HepG2 (cell line): ENCODE results near the gene TMX3. TPM values are rescaled to one million over a fixed set of nuclear protein-coding genes. Genes with fewer than 3 reads are reported as not detected.
A peak's percentile ranks its signal among the peaks of the same experiment; 100 is the strongest.

Experiments used
- ATM ChIP-seq: fragments of 450-650 bp; IDR thresholded peaks from 2 replicates; pipeline ENCODE4 v1.7.1; 2017; ENCODE audit warnings: mild to moderate bottlenecking, borderline replicate concordance
- ATRX ChIP-seq: sonication (generic); formaldehyde crosslinking; IDR thresholded peaks from 2 replicates; pipeline ENCODE4 v1.4.0; 2020; ENCODE audit warnings: missing genetic modification reagents, borderline replicate concordance
- CBX1 ChIP-seq: IDR thresholded peaks from one replicate; pipeline ENCODE4 v1.6.1; 2016; ENCODE audit warnings: antibody characterized with exemption, low read depth
- DNMT3B ChIP-seq: conservative IDR thresholded peaks from 2 replicates; pipeline ENCODE4 v1.6.1; 2016; ENCODE audit warnings: missing biosample characterization, control low read depth
- HOXD1 ChIP-seq: sonication (generic); formaldehyde crosslinking; IDR thresholded peaks from 2 replicates; pipeline ENCODE4 v1.5.0; 2020; ENCODE audit warnings: missing genetic modification reagents
- IKZF1 ChIP-seq: fragments of 450-650 bp; IDR thresholded peaks from 2 replicates; pipeline ENCODE4 v1.7.1; 2016
- KLF9 ChIP-seq: IDR thresholded peaks from 2 replicates; pipeline ENCODE4 v1.6.1; 2016; ENCODE audit warnings: low read depth
- NRL ChIP-seq: sonication (generic); formaldehyde crosslinking; IDR thresholded peaks from 2 replicates; pipeline ENCODE4 v1.5.0; 2020; ENCODE audit warnings: missing genetic modification reagents, mild to moderate bottlenecking, moderate library complexity, borderline replicate concordance
- PRPF4 ChIP-seq: fragments of 200-400 bp; formaldehyde crosslinking; IDR thresholded peaks from 2 replicates; pipeline ENCODE4 v1.6.1; 2016; ENCODE audit warnings: low read length, low read depth; ENCODE audit not compliant: poor library complexity, severe bottlenecking
- RBAK ChIP-seq: sonication (generic); formaldehyde crosslinking; IDR thresholded peaks from 2 replicates; pipeline ENCODE4 v1.5.1; 2020; ENCODE audit warnings: mild to moderate bottlenecking, missing genetic modification reagents
- SMYD3 ChIP-seq: sonication (generic); formaldehyde crosslinking; IDR thresholded peaks from 2 replicates; pipeline ENCODE4 v1.8.1; 2023; ENCODE audit warnings: mild to moderate bottlenecking, missing genetic modification reagents
- SSRP1 ChIP-seq: IDR thresholded peaks from 2 replicates; pipeline ENCODE4 v1.6.1; 2016; ENCODE audit warnings: control low read depth
- TAF15 ChIP-seq: fragments of 200-400 bp; formaldehyde crosslinking; IDR thresholded peaks from one replicate; pipeline ENCODE4 v1.6.1; 2018; ENCODE audit warnings: mild to moderate bottlenecking, low read depth, low read length; ENCODE audit not compliant: poor library complexity, severe bottlenecking
- THYN1 ChIP-seq: sonication (generic); formaldehyde crosslinking; IDR thresholded peaks from 2 replicates; pipeline ENCODE4 v1.8.1; 2023; ENCODE audit warnings: low read depth, mild to moderate bottlenecking, moderate library complexity, missing genetic modification reagents, borderline replicate concordance
- ZNF12 ChIP-seq: sonication (generic); formaldehyde crosslinking; IDR thresholded peaks from 2 replicates; pipeline ENCODE4 v1.5.0; 2020; ENCODE audit warnings: missing genetic modification reagents
- ZNF207 ChIP-seq: fragments of 450-650 bp; IDR thresholded peaks from 2 replicates; pipeline ENCODE4 v1.6.1; 2016; ENCODE audit warnings: antibody characterized with exemption, borderline replicate concordance
- ZNF337 ChIP-seq: sonication (generic); formaldehyde crosslinking; IDR thresholded peaks from 2 replicates; pipeline ENCODE4 v1.5.1; 2020; ENCODE audit warnings: missing genetic modification reagents, low read depth, mild to moderate bottlenecking, borderline replicate concordance
- ZNF468 ChIP-seq: sonication (generic); formaldehyde crosslinking; IDR thresholded peaks from 2 replicates; pipeline ENCODE4 v1.8.0; 2022; ENCODE audit warnings: mild to moderate bottlenecking, moderate library complexity, missing genetic modification reagents
- ZNF737 ChIP-seq: sonication (generic); formaldehyde crosslinking; IDR thresholded peaks from 2 replicates; pipeline ENCODE4 v1.5.0; 2020; ENCODE audit warnings: missing genetic modification reagents, mild to moderate bottlenecking, borderline replicate concordance
- ZNF761 ChIP-seq: sonication (generic); formaldehyde crosslinking; conservative IDR thresholded peaks from 2 replicates; pipeline ENCODE4 v1.4.0; 2020; ENCODE audit warnings: mild to moderate bottlenecking, missing genetic modification reagents
- ZNF776 ChIP-seq: sonication (generic); formaldehyde crosslinking; IDR thresholded peaks from 2 replicates; pipeline ENCODE4 v1.4.0; 2020; ENCODE audit warnings: mild to moderate bottlenecking, missing genetic modification reagents
- ZNF816 ChIP-seq: sonication (generic); formaldehyde crosslinking; IDR thresholded peaks from 2 replicates; pipeline ENCODE4 v1.8.0; 2022; ENCODE audit warnings: missing genetic modification reagents, mild to moderate bottlenecking, borderline replicate concordance
- polyA plus RNA-seq, 8 experiments: library from polyadenylated mRNA; depleted of rRNA in 3 of 8; stranded (reverse) in 7 of 8; unstranded in 1 of 8; fragments of >200 nt; fragmentation: Illumina TruSeq in 4 of 8; extraction: Trizol in 4 of 8; gene quantifications; 2 replicates each; pipeline versions ENCODE4 v1.2.1 to v1.2.3, GENCODE V29; 2011 to 2016; ENCODE audit warnings: low read depth in 4 of 8, missing spikeins in 1 of 8, mixed read lengths in 1 of 8; ENCODE audit not compliant: insufficient read depth in 1 of 8
- total RNA-seq, 5 experiments: library from RNA; depleted of rRNA; stranded (reverse); fragments of >200 nt; fragmentation: Illumina TruSeq; extraction: Trizol; gene quantifications; 2 replicates each; pipeline ENCODE4 v1.2.3, GENCODE V29; 2016; ENCODE audit warnings: low read depth in 1 of 5
- TF ChIP-seq, protein P1 (sequence below): sonication (generic); formaldehyde crosslinking; IDR thresholded peaks from 2 replicates; pipeline ENCODE4 v1.8.1; 2023; ENCODE audit warnings: mild to moderate bottlenecking, missing genetic modification reagents
- TF ChIP-seq, protein P2 (sequence below): sonication (generic); formaldehyde crosslinking; IDR thresholded peaks from 2 replicates; pipeline ENCODE4 v1.5.1; 2020; ENCODE audit warnings: mild to moderate bottlenecking, missing genetic modification reagents
- TF ChIP-seq, protein P3 (sequence below): sonication (generic); formaldehyde crosslinking; IDR thresholded peaks from 2 replicates; pipeline ENCODE4 v1.4.0; 2020; ENCODE audit warnings: mild to moderate bottlenecking, missing genetic modification reagents
- TF ChIP-seq, protein P4 (sequence below): sonication (generic); formaldehyde crosslinking; IDR thresholded peaks from 2 replicates; pipeline ENCODE4 v1.4.0; 2020; ENCODE audit warnings: mild to moderate bottlenecking, missing genetic modification reagents

Gene TMX3
- total and polyA plus RNA-seq, 2 of the 13 experiments (the other 11 are each of a cell fraction or from before 2014, with no cell fraction given), result 12.9 to 25.0 TPM

DNA sequence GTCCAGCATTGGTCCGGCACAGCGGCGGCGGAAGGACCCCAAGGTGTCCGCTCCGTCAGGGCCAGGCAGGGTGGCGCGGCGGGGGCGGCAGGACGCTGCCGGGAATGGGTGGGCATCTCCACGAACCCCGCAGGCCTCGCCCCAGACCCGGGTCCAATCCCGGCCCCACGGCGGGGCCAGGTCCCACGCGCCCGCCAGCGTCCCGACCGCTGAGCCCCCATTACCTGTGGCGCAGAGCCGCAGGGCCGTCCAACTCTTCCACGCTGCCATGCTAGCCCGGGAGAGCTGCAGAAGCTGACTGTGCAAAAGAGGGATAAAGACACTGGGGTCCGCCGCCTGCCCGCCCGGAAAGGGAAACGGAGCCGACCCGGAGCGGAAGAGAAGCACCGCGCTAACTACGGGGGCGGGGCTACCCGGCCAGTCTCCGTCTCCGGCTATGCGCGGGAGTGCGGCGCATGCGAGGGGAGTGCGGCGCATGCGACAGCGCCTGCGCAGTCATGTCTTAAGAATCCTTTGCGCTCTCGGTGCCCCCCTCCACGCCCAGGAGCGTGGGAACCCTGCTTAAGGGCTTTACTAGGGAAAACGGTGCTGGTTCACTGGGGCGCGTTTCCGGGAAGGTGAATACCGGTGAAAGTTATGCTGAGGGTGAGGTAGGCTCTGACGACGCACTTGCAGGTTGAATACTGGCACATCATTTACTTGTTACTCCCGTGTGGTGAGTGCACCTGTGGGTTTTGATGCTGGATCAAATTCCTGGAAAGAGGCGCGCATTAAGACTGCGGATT lies at the start of gene TMX3 (continued):
- TF ChIP-seq ZNF12, result no peak
- no peak for TF ChIP-seq IKZF1
- TF ChIP-seq TAF15, result no peak
- no peak for TF ChIP-seq ZNF207
- TF ChIP-seq ATRX (CRISPR knock-in tag), result no peak
- 0 out of 2 replicates have a peak, but pooled peaks have one; percentile 78 for TF ChIP-seq SMYD3
- TF ChIP-seq ATM, result no peak
- TF ChIP-seq ZNF468 (CRISPR knock-in tag), result 0 out of 2 replicates have a peak, but pooled peaks have one; percentile 56
- no peak for TF ChIP-seq DNMT3B (CRISPR knock-in tag)
- TF ChIP-seq THYN1 (CRISPR knock-in tag), result no peak
- TF ChIP-seq, protein P1, sequence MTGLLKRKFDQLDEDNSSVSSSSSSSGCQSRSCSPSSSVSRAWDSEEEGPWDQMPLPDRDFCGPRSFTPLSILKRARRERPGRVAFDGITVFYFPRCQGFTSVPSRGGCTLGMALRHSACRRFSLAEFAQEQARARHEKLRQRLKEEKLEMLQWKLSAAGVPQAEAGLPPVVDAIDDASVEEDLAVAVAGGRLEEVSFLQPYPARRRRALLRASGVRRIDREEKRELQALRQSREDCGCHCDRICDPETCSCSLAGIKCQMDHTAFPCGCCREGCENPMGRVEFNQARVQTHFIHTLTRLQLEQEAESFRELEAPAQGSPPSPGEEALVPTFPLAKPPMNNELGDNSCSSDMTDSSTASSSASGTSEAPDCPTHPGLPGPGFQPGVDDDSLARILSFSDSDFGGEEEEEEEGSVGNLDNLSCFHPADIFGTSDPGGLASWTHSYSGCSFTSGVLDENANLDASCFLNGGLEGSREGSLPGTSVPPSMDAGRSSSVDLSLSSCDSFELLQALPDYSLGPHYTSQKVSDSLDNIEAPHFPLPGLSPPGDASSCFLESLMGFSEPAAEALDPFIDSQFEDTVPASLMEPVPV (CRISPR knock-in tag), result peak; percentile 95
- peak; percentile 95; the same call in 1 of the 2 replicates for TF ChIP-seq ZNF776 (CRISPR knock-in tag)
- peak; percentile 96; the same call in 1 of the 2 replicates for TF ChIP-seq NRL (CRISPR knock-in tag)
- TF ChIP-seq, protein P2, sequence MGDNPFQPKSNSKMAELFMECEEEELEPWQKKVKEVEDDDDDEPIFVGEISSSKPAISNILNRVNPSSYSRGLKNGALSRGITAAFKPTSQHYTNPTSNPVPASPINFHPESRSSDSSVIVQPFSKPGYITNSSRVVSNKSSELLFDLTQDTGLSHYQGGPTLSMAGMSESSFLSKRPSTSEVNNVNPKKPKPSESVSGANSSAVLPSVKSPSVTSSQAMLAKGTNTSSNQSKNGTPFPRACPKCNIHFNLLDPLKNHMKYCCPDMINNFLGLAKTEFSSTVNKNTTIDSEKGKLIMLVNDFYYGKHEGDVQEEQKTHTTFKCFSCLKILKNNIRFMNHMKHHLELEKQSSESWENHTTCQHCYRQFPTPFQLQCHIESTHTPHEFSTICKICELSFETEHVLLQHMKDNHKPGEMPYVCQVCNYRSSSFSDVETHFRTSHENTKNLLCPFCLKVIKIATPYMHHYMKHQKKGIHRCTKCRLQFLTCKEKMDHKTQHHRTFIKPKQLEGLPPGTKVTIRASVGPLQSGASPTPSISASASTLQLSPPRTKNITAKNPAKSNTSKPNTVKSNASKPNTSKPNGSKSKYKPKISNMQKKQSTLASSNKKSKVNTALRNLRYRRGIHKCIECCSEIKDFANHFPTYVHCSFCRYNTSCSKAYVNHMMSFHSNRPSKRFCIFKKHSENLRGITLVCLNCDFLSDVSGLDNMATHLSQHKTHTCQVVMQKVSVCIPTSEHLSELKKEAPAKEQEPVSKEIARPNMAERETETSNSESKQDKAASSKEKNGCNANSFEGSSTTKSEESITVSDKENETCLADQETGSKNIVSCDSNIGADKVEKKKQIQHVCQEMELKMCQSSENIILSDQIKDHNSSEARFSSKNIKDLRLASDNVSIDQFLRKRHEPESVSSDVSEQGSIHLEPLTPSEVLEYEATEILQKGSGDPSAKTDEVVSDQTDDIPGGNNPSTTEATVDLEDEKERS (CRISPR knock-in tag), result peak; percentile 22; the same call in 1 of the 2 replicates
- 0 out of 2 replicates have a peak, but pooled peaks have one; percentile 73 for TF ChIP-seq KLF9 (CRISPR knock-in tag)
- no peak for TF ChIP-seq PRPF4
- TF ChIP-seq SSRP1 (CRISPR knock-in tag), result no peak
- TF ChIP-seq ZNF816 (CRISPR knock-in tag), result no peak; the same call in 1 of the 2 replicates
- peak; percentile 86 for TF ChIP-seq HOXD1 (CRISPR knock-in tag)
- TF ChIP-seq CBX1, result no peak
- TF ChIP-seq, protein P3, sequence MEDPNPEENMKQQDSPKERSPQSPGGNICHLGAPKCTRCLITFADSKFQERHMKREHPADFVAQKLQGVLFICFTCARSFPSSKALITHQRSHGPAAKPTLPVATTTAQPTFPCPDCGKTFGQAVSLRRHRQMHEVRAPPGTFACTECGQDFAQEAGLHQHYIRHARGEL (CRISPR knock-in tag), result peak; percentile 83; the same call in 1 of the 2 replicates
- no peak; the same call in 1 of the 2 replicates for TF ChIP-seq ZNF737 (CRISPR knock-in tag)
- TF ChIP-seq ZNF337, result no peak
- TF ChIP-seq RBAK (CRISPR knock-in tag), result no peak
- peak; percentile 83; the same call in 1 of the 2 replicates for TF ChIP-seq ZNF761 (CRISPR knock-in tag)
- TF ChIP-seq, protein P4, sequence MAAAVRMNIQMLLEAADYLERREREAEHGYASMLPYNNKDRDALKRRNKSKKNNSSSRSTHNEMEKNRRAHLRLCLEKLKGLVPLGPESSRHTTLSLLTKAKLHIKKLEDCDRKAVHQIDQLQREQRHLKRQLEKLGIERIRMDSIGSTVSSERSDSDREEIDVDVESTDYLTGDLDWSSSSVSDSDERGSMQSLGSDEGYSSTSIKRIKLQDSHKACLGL (CRISPR knock-in tag), result peak; percentile 95
